SK-N-SH (cell line): ENCODE measurements around the gene RARRES1. TPM values are rescaled to one million over a fixed set of nuclear protein-coding genes. Genes with fewer than 3 reads are reported as not detected.

ENCODE experiments used
- CTCF ChIA-PET: fragments of 300-600, 350-600 bp; formaldehyde crosslinking; extraction: SDS; loops from one replicate; lab custom pipeline; 2021; lab: Yijun Ruan, JAX
- POLR2A ChIA-PET: fragments of 350-600 bp; sonication (Branson Sonifier 250); formaldehyde crosslinking; extraction: SDS; loops from one replicate; lab custom pipeline; 2020; ENCODE audit warnings: antibody characterized with exemption, inconsistent platforms; lab: Yijun Ruan, JAX
- DNase-seq: peaks from one replicate; pipeline ENCODE4 v3.0.0; 2012
- H2AFZ ChIP-seq: fragments of 200-600 bp; sonication (generic); 2 replicates; pipeline ENCODE4 v1.8.1; 2016; ENCODE audit warnings: antibody characterized with exemption, mild to moderate bottlenecking, low read depth
- H3F3A ChIP-seq: fragments of 200-600 bp; sonication (generic); replicated peaks from 2 replicates; pipeline ENCODE3; 2016; ENCODE audit warnings: antibody characterized with exemption, mild to moderate bottlenecking; ENCODE audit not compliant: insufficient read depth
- H3K27ac ChIP-seq, 2 experiments: fragments of 200-500 bp in 1 of 2; fragments of 200-600 bp in 1 of 2; sonication (Bioruptor generic) in 1 of 2; sonication (generic), shearing (Covaris generic) in 1 of 2; 2 replicates each; pipeline versions ENCODE4 v1.5.1 to v1.6.1; 2014 to 2016; ENCODE audit warnings: low read depth in 2 of 2, inconsistent platforms in 1 of 2, low read length in 1 of 2, mild to moderate bottlenecking in 1 of 2, mixed read lengths in 1 of 2
- H3K27me3 ChIP-seq: fragments of 200-600 bp; sonication (generic), shearing (Covaris generic); 2 replicates; pipeline ENCODE4 v1.6.1; 2016; ENCODE audit warnings: mixed run types; ENCODE audit not compliant: insufficient read depth
- H3K36me3 ChIP-seq, 2 experiments: fragments of 200-500 bp in 1 of 2; fragments of 200-600 bp in 1 of 2; sonication (Bioruptor generic) in 1 of 2; sonication (generic) in 1 of 2; replicated peaks in 1 of 2; 2 replicates each; pipeline versions ENCODE3 to v1.5.1; 2014 to 2016; ENCODE audit warnings: low read length in 1 of 2, mild to moderate bottlenecking in 1 of 2; ENCODE audit not compliant: insufficient read depth in 2 of 2, control insufficient read depth in 1 of 2
- H3K4me1 ChIP-seq, 2 experiments: fragments of 200-500 bp in 1 of 2; fragments of 200-600 bp in 1 of 2; sonication (Bioruptor generic) in 1 of 2; sonication (generic), shearing (Covaris generic) in 1 of 2; 2 replicates each; pipeline versions ENCODE4 v1.5.1 to v1.6.1; 2014 to 2016; ENCODE audit warnings: low read depth in 1 of 2, low read length in 1 of 2, mixed run types in 1 of 2; ENCODE audit not compliant: insufficient read depth in 2 of 2, control insufficient read depth in 1 of 2
- H3K4me2 ChIP-seq: fragments of 200-600 bp; sonication (generic), shearing (Covaris generic); 2 replicates; pipeline ENCODE4 v1.6.1; 2017; ENCODE audit warnings: mixed run types
- H3K4me3 ChIP-seq, 2 experiments: fragments of 200-500 bp in 1 of 2; fragments of 200-600 bp in 1 of 2; sonication (Bioruptor generic) in 1 of 2; sonication (generic), shearing (Covaris generic) in 1 of 2; 2 replicates each; pipeline versions ENCODE4 v1.5.1 to v1.8.1; 2014 to 2016; ENCODE audit warnings: low read depth in 2 of 2, inconsistent platforms in 1 of 2, low read length in 1 of 2, mild to moderate bottlenecking in 1 of 2, mixed read lengths in 1 of 2, moderate library complexity in 1 of 2
- H3K79me2 ChIP-seq: fragments of 200-600 bp; sonication (generic); 2 replicates; pipeline ENCODE4 v1.8.1; 2017; ENCODE audit warnings: mild to moderate bottlenecking; ENCODE audit not compliant: insufficient read depth
- H3K9ac ChIP-seq: fragments of 200-600 bp; sonication (generic); 2 replicates; pipeline ENCODE4 v1.6.1; 2017; ENCODE audit warnings: mixed run types
- H3K9me2 ChIP-seq: fragments of 200-600 bp; sonication (generic); 2 replicates; pipeline ENCODE4 v1.6.1; 2017; ENCODE audit warnings: mixed run types
- H3K9me3 ChIP-seq: fragments of 200-600 bp; sonication (generic); 2 replicates; pipeline ENCODE4 v1.6.1; 2017; ENCODE audit warnings: mixed run types, mild to moderate bottlenecking, moderate library complexity
- H4K20me1 ChIP-seq: fragments of 200-600 bp; sonication (generic); 2 replicates; pipeline ENCODE4 v1.6.1; 2017; ENCODE audit warnings: mild to moderate bottlenecking, mixed run types; ENCODE audit not compliant: insufficient read depth
- ELF1 ChIP-seq: IDR thresholded peaks from 2 replicates; pipeline ENCODE4 v1.4.0; 2012
- EP300 ChIP-seq, 2 experiments: IDR thresholded peaks; 2 replicates each; pipeline versions ENCODE4 v1.4.0 to v1.6.1; 2012; ENCODE audit warnings: borderline replicate concordance in 1 of 2, low read depth in 1 of 2, low read length in 1 of 2
- EZH2phosphoT487 ChIP-seq: fragments of 200-600 bp; sonication (generic); IDR thresholded peaks from 2 replicates; pipeline ENCODE4 v1.6.1; 2017; ENCODE audit warnings: low read depth, mixed run types, mild to moderate bottlenecking, antibody characterized with exemption, moderate library complexity, borderline replicate concordance
- FOSL2 ChIP-seq: IDR thresholded peaks from 2 replicates; pipeline ENCODE4 v1.4.0; 2012; ENCODE audit warnings: low read depth, mild to moderate bottlenecking, moderate library complexity, borderline replicate concordance
- FOXM1 ChIP-seq: IDR thresholded peaks from 2 replicates; pipeline ENCODE4 v1.4.0; 2012; ENCODE audit warnings: low read depth, mild to moderate bottlenecking
- JUND ChIP-seq: IDR thresholded peaks from 2 replicates; pipeline ENCODE4 v1.4.0; 2012
- MEF2A ChIP-seq: IDR thresholded peaks from 2 replicates; pipeline ENCODE4 v1.4.0; 2012; ENCODE audit warnings: low read depth, borderline replicate concordance
- POLR2AphosphoS5 ChIP-seq: IDR thresholded peaks from 2 replicates; pipeline ENCODE4 v1.6.1; 2012; ENCODE audit warnings: low read depth, low read length
- SIN3A ChIP-seq: IDR thresholded peaks from 2 replicates; pipeline ENCODE4 v1.6.1; 2012; ENCODE audit warnings: low read depth, mild to moderate bottlenecking, low read length, moderate library complexity, borderline replicate concordance
- SMC3 ChIP-seq: IDR thresholded peaks from 2 replicates; pipeline ENCODE4 v1.6.1; 2012; ENCODE audit warnings: low read depth, low read length, improper control_type of control experiment
- TAF1 ChIP-seq: IDR thresholded peaks from 2 replicates; pipeline ENCODE4 v1.6.1; 2012; ENCODE audit warnings: low read depth, mild to moderate bottlenecking, low read length, moderate library complexity, borderline replicate concordance
- TCF12 ChIP-seq: IDR thresholded peaks from 2 replicates; pipeline ENCODE4 v1.4.0; 2012
- TEAD4 ChIP-seq: IDR thresholded peaks from 2 replicates; pipeline ENCODE4 v1.4.0; 2012; ENCODE audit warnings: mild to moderate bottlenecking, borderline replicate concordance; ENCODE audit not compliant: insufficient read depth
- WGBS: methylation state at CpG from one replicate; pipeline ENCODE4 v1.1.6; 2017; ENCODE audit warnings: low lambda C conversion rate; 5-methylcytosine and 5-hydroxymethylcytosine counted together
- polyA plus RNA-seq, 3 experiments: library from polyadenylated mRNA; depleted of rRNA; stranded (reverse); fragments of >200 nt; gene quantifications; 2 replicates each; pipeline ENCODE4 v1.2.3, GENCODE V29; 2012
- TF ChIP-seq, protein P1 (sequence below): IDR thresholded peaks from 2 replicates; pipeline ENCODE4; 2012
- TF ChIP-seq, protein P2 (sequence below): fragments of 200-600 bp; sonication (generic); IDR thresholded peaks from 2 replicates; pipeline ENCODE4 v1.6.1; 2017; ENCODE audit warnings: antibody characterized with exemption, mild to moderate bottlenecking, moderate library complexity
- TF ChIP-seq, protein P3 (sequence below): IDR thresholded peaks from 2 replicates; pipeline ENCODE4 v1.4.0; 2012; ENCODE audit warnings: low read depth, borderline replicate concordance
- TF ChIP-seq, protein P4 (sequence below): IDR thresholded peaks from 2 replicates; pipeline ENCODE4 v1.4.0; 2012; ENCODE audit warnings: low read depth
- TF ChIP-seq, protein P5 (sequence below): IDR thresholded peaks from 2 replicates; pipeline ENCODE4 v1.6.1; 2012; ENCODE audit warnings: mild to moderate bottlenecking, low read depth, low read length, moderate library complexity

RARRES1 gene
- polyA plus RNA-seq, 1 of the 3 experiments (the other 2 are of a cell fraction), result 0.15 TPM

DNA sequence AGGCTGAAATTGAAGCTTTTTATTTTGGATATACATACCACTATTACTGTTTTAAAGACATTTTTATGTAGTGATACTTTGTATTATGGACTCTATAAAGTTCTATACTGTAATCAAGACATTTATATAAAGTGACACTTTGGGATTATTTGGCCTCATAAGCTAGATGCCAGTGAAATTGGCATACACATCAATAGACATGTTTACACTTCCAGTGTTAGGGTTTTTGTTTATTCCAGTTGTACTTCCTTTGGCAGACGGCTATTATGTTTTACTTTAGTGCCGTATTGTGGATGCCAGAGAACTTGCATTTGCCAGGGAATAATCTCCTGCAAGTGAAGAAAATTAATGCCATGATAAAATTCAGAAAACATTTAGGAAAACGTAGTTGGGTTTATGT lies 65.8 kb downstream of the RARRES1 start (continued):
- TF ChIP-seq, protein P1, sequence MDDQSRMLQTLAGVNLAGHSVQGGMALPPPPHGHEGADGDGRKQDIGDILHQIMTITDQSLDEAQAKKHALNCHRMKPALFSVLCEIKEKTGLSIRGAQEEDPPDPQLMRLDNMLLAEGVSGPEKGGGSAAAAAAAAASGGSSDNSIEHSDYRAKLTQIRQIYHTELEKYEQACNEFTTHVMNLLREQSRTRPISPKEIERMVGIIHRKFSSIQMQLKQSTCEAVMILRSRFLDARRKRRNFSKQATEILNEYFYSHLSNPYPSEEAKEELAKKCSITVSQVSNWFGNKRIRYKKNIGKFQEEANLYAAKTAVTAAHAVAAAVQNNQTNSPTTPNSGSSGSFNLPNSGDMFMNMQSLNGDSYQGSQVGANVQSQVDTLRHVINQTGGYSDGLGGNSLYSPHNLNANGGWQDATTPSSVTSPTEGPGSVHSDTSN, result no peak
- no peak for TF ChIP-seq FOXM1
- no peak for TF ChIP-seq FOSL2
- TF ChIP-seq, protein P2, sequence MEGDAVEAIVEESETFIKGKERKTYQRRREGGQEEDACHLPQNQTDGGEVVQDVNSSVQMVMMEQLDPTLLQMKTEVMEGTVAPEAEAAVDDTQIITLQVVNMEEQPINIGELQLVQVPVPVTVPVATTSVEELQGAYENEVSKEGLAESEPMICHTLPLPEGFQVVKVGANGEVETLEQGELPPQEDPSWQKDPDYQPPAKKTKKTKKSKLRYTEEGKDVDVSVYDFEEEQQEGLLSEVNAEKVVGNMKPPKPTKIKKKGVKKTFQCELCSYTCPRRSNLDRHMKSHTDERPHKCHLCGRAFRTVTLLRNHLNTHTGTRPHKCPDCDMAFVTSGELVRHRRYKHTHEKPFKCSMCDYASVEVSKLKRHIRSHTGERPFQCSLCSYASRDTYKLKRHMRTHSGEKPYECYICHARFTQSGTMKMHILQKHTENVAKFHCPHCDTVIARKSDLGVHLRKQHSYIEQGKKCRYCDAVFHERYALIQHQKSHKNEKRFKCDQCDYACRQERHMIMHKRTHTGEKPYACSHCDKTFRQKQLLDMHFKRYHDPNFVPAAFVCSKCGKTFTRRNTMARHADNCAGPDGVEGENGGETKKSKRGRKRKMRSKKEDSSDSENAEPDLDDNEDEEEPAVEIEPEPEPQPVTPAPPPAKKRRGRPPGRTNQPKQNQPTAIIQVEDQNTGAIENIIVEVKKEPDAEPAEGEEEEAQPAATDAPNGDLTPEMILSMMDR, result no peak
- TF ChIP-seq, all 33 proteins: peak for 0

DNA sequence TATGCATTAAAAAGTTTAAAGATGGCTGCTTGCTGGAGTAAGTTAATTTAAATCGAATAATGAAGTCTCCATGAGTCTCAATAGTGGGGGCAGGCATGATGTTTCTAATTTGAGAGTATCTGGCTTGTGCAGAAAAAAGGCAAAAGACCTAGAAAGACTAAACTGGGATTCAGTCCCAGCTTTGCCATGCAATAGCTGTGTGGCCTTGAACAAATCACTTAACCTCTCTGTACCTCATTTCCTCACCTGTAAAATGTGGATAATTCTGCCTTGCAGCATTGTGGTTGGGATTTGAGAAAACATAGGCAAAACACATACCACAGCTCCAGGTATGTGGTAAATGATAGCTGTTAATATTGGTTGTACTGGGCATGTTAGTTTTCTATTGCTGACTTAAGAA lies 68.4 kb downstream of the RARRES1 start:
- DNase-seq, result no peak
- H3K9ac ChIP-seq, result no peak overlapping the region
- no peak overlapping the region for H2AFZ ChIP-seq
- CTCF ChIA-PET, result interaction anchor here (2.6 to 3.3 kb wide), 2 partner anchors 19 to 128 kb away, joined by 9 to 12 read pairs; partner anchors contain the start of gene GFM1
- H3K9me2 ChIP-seq, result no peaks in the 10 kb centered on the region
- H3K79me2 ChIP-seq, result no peaks in the 10 kb centered on the region
- H3F3A ChIP-seq, result peaks cover 18% of the 10 kb centered on the region
- no peaks in the 10 kb centered on the region for H3K4me1 ChIP-seq
- no peak overlapping the region for H3K27ac ChIP-seq
- H4K20me1 ChIP-seq, result no peaks in the 10 kb centered on the region
- H3K27me3 ChIP-seq, result no peaks in the 10 kb centered on the region
- H3K9me3 ChIP-seq, result no peaks in the 10 kb centered on the region
- no peak overlapping the region for H3K4me2 ChIP-seq
- TF ChIP-seq, protein P1, result no peak
- TF ChIP-seq SMC3 (no peak), SIN3A (no peak), JUND (no peak), TAF1 (no peak), ELF1 (no peak), TEAD4 (no peak), EZH2phosphoT487 (no peak), MEF2A (no peak), EP300 (IDR thresholded peaks at IDR 0.05; ENCODE audit: borderline replicate concordance in 1 of 2, low read depth in 1 of 2, low read length in 1 of 2) (no peak), TCF12 (no peak), POLR2AphosphoS5 (no peak)
- TF ChIP-seq, protein P3, sequence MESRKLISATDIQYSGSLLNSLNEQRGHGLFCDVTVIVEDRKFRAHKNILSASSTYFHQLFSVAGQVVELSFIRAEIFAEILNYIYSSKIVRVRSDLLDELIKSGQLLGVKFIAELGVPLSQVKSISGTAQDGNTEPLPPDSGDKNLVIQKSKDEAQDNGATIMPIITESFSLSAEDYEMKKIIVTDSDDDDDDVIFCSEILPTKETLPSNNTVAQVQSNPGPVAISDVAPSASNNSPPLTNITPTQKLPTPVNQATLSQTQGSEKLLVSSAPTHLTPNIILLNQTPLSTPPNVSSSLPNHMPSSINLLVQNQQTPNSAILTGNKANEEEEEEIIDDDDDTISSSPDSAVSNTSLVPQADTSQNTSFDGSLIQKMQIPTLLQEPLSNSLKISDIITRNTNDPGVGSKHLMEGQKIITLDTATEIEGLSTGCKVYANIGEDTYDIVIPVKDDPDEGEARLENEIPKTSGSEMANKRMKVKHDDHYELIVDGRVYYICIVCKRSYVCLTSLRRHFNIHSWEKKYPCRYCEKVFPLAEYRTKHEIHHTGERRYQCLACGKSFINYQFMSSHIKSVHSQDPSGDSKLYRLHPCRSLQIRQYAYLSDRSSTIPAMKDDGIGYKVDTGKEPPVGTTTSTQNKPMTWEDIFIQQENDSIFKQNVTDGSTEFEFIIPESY, result no peak
- TF ChIP-seq, protein P4, sequence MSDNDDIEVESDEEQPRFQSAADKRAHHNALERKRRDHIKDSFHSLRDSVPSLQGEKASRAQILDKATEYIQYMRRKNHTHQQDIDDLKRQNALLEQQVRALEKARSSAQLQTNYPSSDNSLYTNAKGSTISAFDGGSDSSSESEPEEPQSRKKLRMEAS, result no peak
- TF ChIP-seq, protein P2, result no peak
- TF ChIP-seq, protein P5, sequence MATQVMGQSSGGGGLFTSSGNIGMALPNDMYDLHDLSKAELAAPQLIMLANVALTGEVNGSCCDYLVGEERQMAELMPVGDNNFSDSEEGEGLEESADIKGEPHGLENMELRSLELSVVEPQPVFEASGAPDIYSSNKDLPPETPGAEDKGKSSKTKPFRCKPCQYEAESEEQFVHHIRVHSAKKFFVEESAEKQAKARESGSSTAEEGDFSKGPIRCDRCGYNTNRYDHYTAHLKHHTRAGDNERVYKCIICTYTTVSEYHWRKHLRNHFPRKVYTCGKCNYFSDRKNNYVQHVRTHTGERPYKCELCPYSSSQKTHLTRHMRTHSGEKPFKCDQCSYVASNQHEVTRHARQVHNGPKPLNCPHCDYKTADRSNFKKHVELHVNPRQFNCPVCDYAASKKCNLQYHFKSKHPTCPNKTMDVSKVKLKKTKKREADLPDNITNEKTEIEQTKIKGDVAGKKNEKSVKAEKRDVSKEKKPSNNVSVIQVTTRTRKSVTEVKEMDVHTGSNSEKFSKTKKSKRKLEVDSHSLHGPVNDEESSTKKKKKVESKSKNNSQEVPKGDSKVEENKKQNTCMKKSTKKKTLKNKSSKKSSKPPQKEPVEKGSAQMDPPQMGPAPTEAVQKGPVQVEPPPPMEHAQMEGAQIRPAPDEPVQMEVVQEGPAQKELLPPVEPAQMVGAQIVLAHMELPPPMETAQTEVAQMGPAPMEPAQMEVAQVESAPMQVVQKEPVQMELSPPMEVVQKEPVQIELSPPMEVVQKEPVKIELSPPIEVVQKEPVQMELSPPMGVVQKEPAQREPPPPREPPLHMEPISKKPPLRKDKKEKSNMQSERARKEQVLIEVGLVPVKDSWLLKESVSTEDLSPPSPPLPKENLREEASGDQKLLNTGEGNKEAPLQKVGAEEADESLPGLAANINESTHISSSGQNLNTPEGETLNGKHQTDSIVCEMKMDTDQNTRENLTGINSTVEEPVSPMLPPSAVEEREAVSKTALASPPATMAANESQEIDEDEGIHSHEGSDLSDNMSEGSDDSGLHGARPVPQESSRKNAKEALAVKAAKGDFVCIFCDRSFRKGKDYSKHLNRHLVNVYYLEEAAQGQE, result no peak
- TF ChIP-seq, all 33 proteins: peak for 0
- POLR2A ChIA-PET, result no interaction called here
- Histone ChIP-seq H3K4me3 (no peak overlapping the region), H3K36me3 (peaks cover 84 to 91% of the 10 kb centered on the region in 2 experiments)
- 100% methylated on average over 1 of the region's 1 CpG for WGBS
